KMS-11 (cell line): Measurements from ENCODE around the gene SCAPER.

Source experiments
- H2AFZ ChIP-seq: fragments of 200-600 bp; sonication (generic); 2 replicates; pipeline ENCODE4 v1.6.1; 2016; ENCODE audit warnings: antibody characterized with exemption, mixed run types, low read depth
- H3K27ac ChIP-seq: fragments of 200-600 bp; sonication (generic); 2 replicates; pipeline ENCODE4 v1.6.1; 2016; ENCODE audit warnings: mild to moderate bottlenecking, mixed run types
- H3K27me3 ChIP-seq: fragments of 200-600 bp; sonication (generic); 2 replicates; pipeline ENCODE4 v1.6.1; 2017; ENCODE audit warnings: mild to moderate bottlenecking, low read depth, mixed run types, moderate library complexity; ENCODE audit not compliant: insufficient read depth
- H3K36me3 ChIP-seq: fragments of 200-600 bp; sonication (generic); 2 replicates; pipeline ENCODE4 v1.6.1; 2017; ENCODE audit warnings: mild to moderate bottlenecking, mixed run types; ENCODE audit not compliant: insufficient read depth
- H3K4me1 ChIP-seq: fragments of 200-600 bp; sonication (generic); 2 replicates; pipeline ENCODE4 v1.6.1; 2016; ENCODE audit warnings: mild to moderate bottlenecking, low read depth, mixed run types; ENCODE audit not compliant: poor library complexity, severe bottlenecking
- H3K4me2 ChIP-seq: fragments of 200-600 bp; sonication (generic); 2 replicates; pipeline ENCODE4 v1.7.0; 2016; ENCODE audit warnings: mild to moderate bottlenecking, mixed run types
- H3K4me3 ChIP-seq: fragments of 200-600 bp; sonication (generic); IDR thresholded peaks from 2 replicates; pipeline ENCODE4 v1.6.1; 2017; ENCODE audit warnings: low read depth, low read length, mixed read lengths; ENCODE audit not compliant: insufficient read depth
- H3K79me2 ChIP-seq: fragments of 200-600 bp; sonication (generic); 2 replicates; pipeline ENCODE4 v1.6.1; 2016; ENCODE audit warnings: low read depth, mixed run types; ENCODE audit not compliant: insufficient read depth
- H3K9ac ChIP-seq: fragments of 200-600 bp; sonication (generic); 2 replicates; pipeline ENCODE4 v1.6.1; 2016; ENCODE audit warnings: mild to moderate bottlenecking, mixed run types
- H4K20me1 ChIP-seq: fragments of 200-600 bp; sonication (generic); 2 replicates; pipeline ENCODE4 v1.6.1; 2016; ENCODE audit warnings: mild to moderate bottlenecking, mixed run types; ENCODE audit not compliant: insufficient read depth
- CTCF ChIP-seq: fragments of 200-600 bp; sonication (generic); conservative IDR thresholded peaks from 2 replicates; pipeline ENCODE4 v1.6.1; 2017; ENCODE audit warnings: low read depth, mild to moderate bottlenecking, antibody characterized with exemption, low read length, moderate library complexity, mixed read lengths

The SCAPER gene

GRCh38 chr15:76377751-76378150 is 527.4 kb downstream of the SCAPER start:
- Histone ChIP-seq H3K36me3 (no peaks in the 10 kb centered on the region), H3K4me1 (no peaks in the 10 kb centered on the region), H3K27ac (no peak overlapping the region), H3K79me2 (no peaks in the 10 kb centered on the region), H3K4me3 (no peak overlapping the region), H2AFZ (no peak overlapping the region), H4K20me1 (no peaks in the 10 kb centered on the region), H3K27me3 (no peaks in the 10 kb centered on the region), H3K9ac (no peak overlapping the region), H3K4me2 (no peak overlapping the region)
- TF ChIP-seq CTCF: no peak

GRCh38 chr15:76377217-76377616 is 527.9 kb downstream of the SCAPER start:
- no peak overlapping the region for H3K4me3 ChIP-seq
- H3K4me2 ChIP-seq: no peak overlapping the region
- no peaks in the 10 kb centered on the region for H3K4me1 ChIP-seq
- no peaks in the 10 kb centered on the region for H4K20me1 ChIP-seq
- no peaks in the 10 kb centered on the region for H3K36me3 ChIP-seq
- H3K27me3 ChIP-seq: no peaks in the 10 kb centered on the region
- no peak overlapping the region for H3K27ac ChIP-seq
- no peak for TF ChIP-seq CTCF
- no peak overlapping the region for H2AFZ ChIP-seq
- no peaks in the 10 kb centered on the region for H3K79me2 ChIP-seq
- H3K9ac ChIP-seq: no peak overlapping the region

- no peaks in the 10 kb centered on the region for H3K27me3 ChIP-seq
- TF ChIP-seq CTCF: no peak
- no peaks in the 10 kb centered on the region for H3K79me2 ChIP-seq
- H3K4me2 ChIP-seq: no peak overlapping the region
- H3K4me3 ChIP-seq: no peak overlapping the region
- H2AFZ ChIP-seq: no peak overlapping the region
- no peak overlapping the region for H3K9ac ChIP-seq
- no peaks in the 10 kb centered on the region for H3K36me3 ChIP-seq
- no peaks in the 10 kb centered on the region for H3K4me1 ChIP-seq
- no peaks in the 10 kb centered on the region for H4K20me1 ChIP-seq
- no peak overlapping the region for H3K27ac ChIP-seq
These were observed 528.3 kb downstream of the SCAPER start for GRCh38 chr15:76376816-76377215.

GRCh38 chr15:76376029-76376428 is 529.1 kb downstream of the SCAPER start:
- H3K27me3 ChIP-seq: no peaks in the 10 kb centered on the region
- H3K79me2 ChIP-seq: no peaks in the 10 kb centered on the region
- H3K27ac ChIP-seq: no peak overlapping the region
- no peaks in the 10 kb centered on the region for H3K36me3 ChIP-seq
- H3K9ac ChIP-seq: no peak overlapping the region
- no peaks in the 10 kb centered on the region for H4K20me1 ChIP-seq
- no peak overlapping the region for H3K4me3 ChIP-seq
- no peaks in the 10 kb centered on the region for H3K4me1 ChIP-seq
- H2AFZ ChIP-seq: no peak overlapping the region
- H3K4me2 ChIP-seq: no peak overlapping the region
- no peak for TF ChIP-seq CTCF
